HUES48 (cell line): Measurements from ENCODE around the gene GIMAP8.

Source experiments
- H3K27ac ChIP-seq: one replicate; pipeline ENCODE4 v1.7.0; 2013; ENCODE audit warnings: low read depth, low read length, inconsistent platforms
- H3K27me3 ChIP-seq: 2 replicates; pipeline ENCODE4 v1.6.1; 2013; ENCODE audit warnings: mild to moderate bottlenecking, low read length; ENCODE audit not compliant: control insufficient read depth, insufficient read depth
- H3K36me3 ChIP-seq: 2 replicates; pipeline ENCODE4 v1.6.1; 2013; ENCODE audit warnings: low read length; ENCODE audit not compliant: control insufficient read depth, insufficient read depth
- H3K4me1 ChIP-seq: 2 replicates; pipeline ENCODE4 v1.6.1; 2013; ENCODE audit warnings: mild to moderate bottlenecking, low read length; ENCODE audit not compliant: control insufficient read depth, insufficient read depth
- H3K4me3 ChIP-seq: 2 replicates; pipeline ENCODE4 v1.5.1; 2013; ENCODE audit warnings: mild to moderate bottlenecking, low read depth, low read length
- H3K9ac ChIP-seq: 2 replicates; pipeline ENCODE4 v1.6.1; 2013; ENCODE audit warnings: mild to moderate bottlenecking, low read depth, low read length, moderate library complexity
- H3K9me3 ChIP-seq: 2 replicates; pipeline ENCODE4 v1.6.1; 2013; ENCODE audit warnings: low read length; ENCODE audit not compliant: control insufficient read depth, insufficient read depth

GIMAP8 gene

GRCh38 chr7:150429699-150430098 is 20.7 kb upstream of the GIMAP8 start:
- no peak overlapping the region for H3K27ac ChIP-seq
- H3K36me3 ChIP-seq: no peaks in the 10 kb centered on the region
- H3K9ac ChIP-seq: no peak overlapping the region
- peaks cover 14% of the 10 kb centered on the region; the same call in 1 of the 2 replicates for H3K4me1 ChIP-seq
- H3K27me3 ChIP-seq: no peaks in the 10 kb centered on the region
- H3K4me3 ChIP-seq: no peak overlapping the region
- H3K9me3 ChIP-seq: no peaks in the 10 kb centered on the region

GRCh38 chr7:150430465-150431085 is 19.9 kb upstream of the GIMAP8 start:
- Histone ChIP-seq H3K27me3 (no peaks in the 10 kb centered on the region), H3K36me3 (no peaks in the 10 kb centered on the region), H3K27ac (no peak overlapping the region), H3K4me3 (no peak overlapping the region), H3K9me3 (no peaks in the 10 kb centered on the region), H3K9ac (no peak overlapping the region), H3K4me1 (peaks cover 14% of the 10 kb centered on the region; the same call in 1 of the 2 replicates)

GRCh38 chr7:150431839-150432658 is 18.4 kb upstream of the GIMAP8 start:
- Histone ChIP-seq H3K36me3 (no peaks in the 10 kb centered on the region), H3K4me3 (no peak overlapping the region), H3K27me3 (no peaks in the 10 kb centered on the region), H3K4me1 (peaks cover 14% of the 10 kb centered on the region; the same call in 1 of the 2 replicates), H3K9me3 (no peaks in the 10 kb centered on the region), H3K9ac (no peak overlapping the region), H3K27ac (no peak overlapping the region)

GRCh38 chr7:150432915-150433892 is 17.2 kb upstream of the GIMAP8 start:
- no peaks in the 10 kb centered on the region for H3K9me3 ChIP-seq
- H3K9ac ChIP-seq: no peak overlapping the region
- no peak overlapping the region for H3K4me3 ChIP-seq
- no peaks in the 10 kb centered on the region for H3K36me3 ChIP-seq
- no peaks in the 10 kb centered on the region for H3K27me3 ChIP-seq
- H3K4me1 ChIP-seq: peaks cover 11% of the 10 kb centered on the region; the same call in 1 of the 2 replicates
- H3K27ac ChIP-seq: no peak overlapping the region

GRCh38 chr7:150434240-150434639 is 16.2 kb upstream of the GIMAP8 start:
- no peaks in the 10 kb centered on the region for H3K27me3 ChIP-seq
- no peak overlapping the region for H3K9ac ChIP-seq
- no peak overlapping the region for H3K27ac ChIP-seq
- H3K4me3 ChIP-seq: no peak overlapping the region
- H3K9me3 ChIP-seq: no peaks in the 10 kb centered on the region
- no peaks in the 10 kb centered on the region for H3K36me3 ChIP-seq
- H3K4me1 ChIP-seq: peaks cover 2% of the 10 kb centered on the region; the same call in 1 of the 2 replicates

GRCh38 chr7:150435047-150435389 is 15.4 kb upstream of the GIMAP8 start:
- no peak overlapping the region for H3K4me3 ChIP-seq
- no peak overlapping the region for H3K9ac ChIP-seq
- H3K4me1 ChIP-seq: no peaks in the 10 kb centered on the region
- no peak overlapping the region for H3K27ac ChIP-seq
- no peaks in the 10 kb centered on the region for H3K36me3 ChIP-seq
- H3K9me3 ChIP-seq: no peaks in the 10 kb centered on the region
- no peaks in the 10 kb centered on the region for H3K27me3 ChIP-seq

GRCh38 chr7:150435390-150436073 is 14.9 kb upstream of the GIMAP8 start:
- H3K36me3 ChIP-seq: no peaks in the 10 kb centered on the region
- no peaks in the 10 kb centered on the region for H3K4me1 ChIP-seq
- H3K4me3 ChIP-seq: no peak overlapping the region
- H3K27me3 ChIP-seq: no peaks in the 10 kb centered on the region
- no peak overlapping the region for H3K9ac ChIP-seq
- no peaks in the 10 kb centered on the region for H3K9me3 ChIP-seq
- no peak overlapping the region for H3K27ac ChIP-seq

GRCh38 chr7:150439967-150440366 is 10.5 kb upstream of the GIMAP8 start:
- Histone ChIP-seq H3K9ac (no peak overlapping the region), H3K4me3 (no peak overlapping the region), H3K27me3 (no peaks in the 10 kb centered on the region), H3K27ac (no peak overlapping the region), H3K36me3 (no peaks in the 10 kb centered on the region), H3K9me3 (no peaks in the 10 kb centered on the region), H3K4me1 (no peaks in the 10 kb centered on the region)

- no peaks in the 10 kb centered on the region for H3K9me3 ChIP-seq
- no peaks in the 10 kb centered on the region for H3K27me3 ChIP-seq
These were observed 8.9 kb upstream of the GIMAP8 start for GRCh38 chr7:150441524-150441923.

GRCh38 chr7:150442811-150443210 is 7.6 kb upstream of the GIMAP8 start:
- Histone ChIP-seq H3K9ac (no peak overlapping the region), H3K27ac (no peak overlapping the region), H3K4me3 (no peak overlapping the region), H3K4me1 (no peaks in the 10 kb centered on the region), H3K9me3 (no peaks in the 10 kb centered on the region), H3K27me3 (no peaks in the 10 kb centered on the region), H3K36me3 (no peaks in the 10 kb centered on the region)

More at GRCh38 chr7:150441524-150441923, 8.9 kb upstream of the GIMAP8 start:
- Histone ChIP-seq H3K36me3 (no peaks in the 10 kb centered on the region), H3K4me1 (no peaks in the 10 kb centered on the region), H3K4me3 (no peak overlapping the region), H3K27ac (no peak overlapping the region), H3K9ac (no peak overlapping the region)
